Activated CD4-positive, alpha-beta T cell treated with anti-CD3 and anti-CD28 coated beads, Interleukin-2, amount 50 U/mL, for 4 hours (primary cell): Measurements from ENCODE around the gene SAYSD1.
"Not testable (repeated sequence)": the region's sequence is repeated elsewhere in the genome, so short reads cannot be mapped to it uniquely, and the experiment has no call there.

Experiments used
- DNase-seq, 2 experiments: peaks; one replicate each; pipeline ENCODE4 v3.0.0-alpha.2; 2020

Gene SAYSD1, protein sequence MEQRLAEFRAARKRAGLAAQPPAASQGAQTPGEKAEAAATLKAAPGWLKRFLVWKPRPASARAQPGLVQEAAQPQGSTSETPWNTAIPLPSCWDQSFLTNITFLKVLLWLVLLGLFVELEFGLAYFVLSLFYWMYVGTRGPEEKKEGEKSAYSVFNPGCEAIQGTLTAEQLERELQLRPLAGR

DNA sequence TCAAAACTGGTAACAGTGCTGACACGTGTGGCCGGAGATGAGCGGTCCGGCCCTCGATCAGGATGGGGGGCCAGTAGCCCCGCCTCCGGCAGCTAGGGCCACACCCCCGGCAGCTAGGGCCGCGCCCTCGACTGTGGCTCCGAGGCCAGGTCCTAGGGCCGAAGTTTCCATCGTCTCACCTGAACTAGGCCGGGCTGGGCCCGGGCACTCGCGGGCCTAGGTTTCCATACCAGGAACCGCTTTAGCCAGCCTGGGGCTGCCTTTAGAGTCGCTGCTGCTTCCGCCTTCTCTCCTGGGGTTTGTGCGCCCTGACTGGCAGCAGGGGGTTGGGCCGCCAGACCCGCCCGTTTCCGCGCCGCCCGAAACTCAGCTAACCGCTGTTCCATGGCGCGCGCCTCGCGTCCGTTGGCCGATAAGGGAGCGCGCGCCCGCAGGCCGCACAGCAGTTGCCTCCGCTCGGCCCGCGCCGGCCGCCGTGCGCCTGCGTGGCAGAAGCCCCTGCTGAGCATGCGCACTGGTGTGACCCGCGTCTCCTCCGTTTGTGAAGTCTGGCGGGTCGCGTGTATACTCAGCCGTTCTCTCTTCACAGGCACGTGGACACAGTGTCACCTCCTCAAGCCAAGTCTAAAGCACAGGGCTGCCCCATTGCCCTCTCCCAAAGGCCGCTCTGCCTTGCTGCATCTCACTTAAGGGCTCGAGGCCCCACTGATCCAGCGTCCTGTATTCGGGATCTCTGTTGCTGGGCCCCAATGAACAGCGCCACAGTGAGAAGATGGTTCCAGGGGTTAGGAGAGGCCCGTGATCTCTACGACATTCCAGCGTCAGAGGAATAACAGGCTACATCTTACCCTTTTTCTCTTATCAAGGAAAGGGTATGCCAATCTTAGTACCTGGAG lies at the start of gene SAYSD1:
TSS of gene SAYSD1 (minus strand) at position 483 of the 896 bp plus-strand sequence. CDS start at position 386, 97 bp downstream.
- peak; percentile 85 to 90 for DNase-seq

DNA sequence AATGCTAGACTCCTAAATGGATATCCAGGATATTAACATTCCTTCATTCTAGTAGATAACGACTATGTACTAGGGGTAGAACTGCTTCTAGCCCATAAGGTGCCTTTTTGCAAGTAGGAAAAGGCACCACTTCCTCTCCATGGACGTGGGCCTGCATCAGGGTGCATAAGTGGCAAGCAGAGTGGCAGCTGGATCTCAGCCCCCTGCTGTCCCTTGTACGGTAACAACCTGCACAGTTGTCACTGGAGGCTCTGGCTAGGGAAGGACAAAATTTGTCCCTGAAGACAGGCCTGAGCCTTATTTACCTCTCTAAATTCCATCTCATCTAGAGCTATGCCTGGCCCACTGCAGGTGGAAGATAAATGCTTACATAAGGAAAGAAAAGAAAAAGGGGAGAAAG lies 42.5 kb upstream of the SAYSD1 start:
- DNase-seq, result no peak

DNA sequence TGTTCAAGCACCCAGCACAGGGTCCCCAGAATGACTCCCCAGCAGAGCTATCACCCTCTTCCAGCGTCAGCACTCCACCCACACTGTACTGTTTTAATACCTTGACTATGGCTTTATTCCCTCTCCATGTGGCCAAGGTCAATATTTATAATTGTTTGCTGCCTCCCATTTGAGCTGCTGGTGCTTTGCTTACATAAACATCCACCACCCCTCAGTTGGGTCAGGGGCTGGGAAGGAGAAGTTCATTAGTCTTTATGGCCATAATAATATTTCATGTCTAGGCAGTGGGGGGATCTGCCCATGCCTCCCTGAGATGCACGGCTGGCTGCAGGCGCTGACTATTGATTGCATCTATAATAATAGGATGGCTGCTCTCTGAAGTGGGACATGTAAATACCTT lies 41.8 kb upstream of the SAYSD1 start:
- DNase-seq, result no peak

DNA sequence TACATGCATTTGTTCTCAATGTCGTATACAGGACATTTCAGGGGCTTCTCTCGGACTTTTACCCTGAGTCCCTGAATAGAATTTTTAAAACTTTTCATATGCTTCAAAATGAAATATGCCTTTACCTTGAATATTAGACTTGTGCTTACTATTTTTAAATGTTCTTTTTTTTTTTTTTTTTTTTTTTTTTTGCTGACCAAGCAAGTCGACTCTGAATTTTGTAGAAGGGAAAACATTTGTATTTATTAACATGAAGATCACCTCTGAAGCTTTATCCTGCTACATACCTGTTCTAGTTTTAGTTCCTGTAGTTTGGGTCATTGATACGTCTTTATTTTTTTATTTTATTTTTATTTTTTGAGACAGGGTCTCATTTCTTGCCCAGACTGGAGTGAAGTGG lies 39.7 kb upstream of the SAYSD1 start:
- DNase-seq, result no peak

DNA sequence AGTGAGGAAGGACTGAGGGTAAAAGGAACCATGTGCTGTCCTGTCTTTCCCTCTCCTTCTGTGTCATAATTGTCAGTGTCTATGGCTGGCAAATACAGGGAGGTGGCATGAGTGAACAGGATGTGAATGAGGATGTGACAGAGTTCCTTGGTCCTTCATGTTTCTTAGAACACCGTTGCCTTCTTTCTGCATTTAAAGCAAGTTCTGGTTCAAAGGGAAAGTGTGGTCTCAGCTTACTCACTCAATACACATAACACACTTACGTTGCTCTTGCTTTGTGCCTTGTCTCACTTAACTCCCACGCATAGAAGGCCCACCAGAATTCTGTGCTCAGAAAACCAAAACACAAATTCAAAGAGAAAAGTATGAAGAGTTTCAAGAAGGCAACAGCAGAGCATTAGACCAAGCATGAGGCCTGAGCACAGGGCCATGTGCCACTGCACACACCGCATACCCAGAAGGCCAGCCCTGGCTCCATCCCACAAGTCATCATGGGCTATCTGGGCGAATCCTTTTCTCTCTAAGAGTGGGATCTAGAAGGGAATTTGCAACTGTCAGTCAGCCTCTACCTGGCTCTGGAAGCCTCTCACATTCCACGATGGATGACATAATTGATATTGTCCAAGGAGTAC lies 38.9 kb upstream of the SAYSD1 start:
- no peak for DNase-seq

DNA sequence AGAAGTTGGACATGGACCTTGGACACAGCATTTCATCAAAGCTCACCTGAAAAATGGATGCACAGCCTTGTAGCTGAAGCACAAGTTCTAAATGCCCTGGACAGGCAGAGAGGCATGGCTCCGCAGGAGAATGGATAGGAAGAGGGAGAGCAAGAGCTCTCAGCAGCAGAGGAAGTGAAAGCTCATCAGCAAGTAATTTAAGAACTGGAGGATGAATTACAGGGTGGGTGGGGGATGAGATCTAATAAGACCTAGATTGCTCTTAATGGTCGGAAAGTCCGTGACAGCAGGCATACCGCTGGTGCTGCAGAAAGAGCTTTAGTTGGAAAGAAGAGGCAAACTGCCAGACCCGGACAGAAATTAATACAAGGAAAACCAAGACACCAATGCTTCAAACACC lies 37.3 kb upstream of the SAYSD1 start:
- no peak for DNase-seq

DNA sequence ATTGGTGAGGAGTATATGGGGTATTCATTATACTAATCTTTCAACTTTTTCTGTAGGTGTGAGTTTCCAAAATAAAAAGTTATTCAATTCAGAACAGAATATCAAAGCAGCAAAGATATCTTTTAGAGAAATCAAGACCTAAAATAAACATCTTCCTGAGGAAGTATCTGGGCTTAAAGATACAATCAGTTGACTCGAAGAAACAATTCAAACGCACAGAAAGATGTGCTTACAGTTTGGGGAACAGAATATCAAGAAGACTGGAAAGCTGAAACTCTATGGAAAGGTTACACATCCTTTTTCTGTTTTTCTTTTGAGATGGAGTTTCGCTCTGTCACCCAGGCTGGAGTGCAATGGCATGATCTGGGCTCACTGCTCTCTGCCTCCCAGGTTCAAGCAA lies 36.2 kb upstream of the SAYSD1 start:
- DNase-seq, result no peak

DNA sequence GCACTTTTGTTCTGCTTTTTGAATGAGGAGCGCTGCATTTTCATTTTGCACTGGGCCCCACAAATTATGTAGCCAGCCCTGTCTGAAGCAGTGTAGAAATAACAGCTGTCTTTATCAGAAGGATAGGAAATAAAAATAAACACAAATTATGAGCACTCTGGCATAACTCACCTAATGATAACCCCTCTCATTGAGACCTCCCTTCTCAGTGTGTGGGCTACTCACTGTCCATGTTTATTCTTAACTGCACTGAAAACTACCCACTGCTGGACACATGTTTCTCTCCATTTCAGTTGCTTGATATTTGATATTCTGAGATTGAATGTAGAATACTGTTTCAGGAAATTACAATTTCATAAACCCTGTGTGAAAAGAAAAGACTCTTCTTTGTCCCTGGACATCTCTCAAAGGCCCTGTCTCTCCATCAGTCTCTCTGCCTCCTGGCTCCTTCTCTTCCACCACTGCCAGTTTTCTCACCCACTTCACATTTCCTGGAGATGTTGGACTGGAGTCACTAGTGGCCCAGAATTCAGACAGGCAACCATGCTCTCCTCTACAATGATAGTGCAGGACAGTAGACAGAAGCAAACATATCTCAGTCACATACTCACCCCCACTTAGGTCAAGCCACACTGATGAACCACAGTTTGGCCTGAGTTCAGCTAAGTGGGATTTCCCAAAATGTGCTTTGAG lies 29.6 kb upstream of the SAYSD1 start:
- DNase-seq, result no peak

DNA sequence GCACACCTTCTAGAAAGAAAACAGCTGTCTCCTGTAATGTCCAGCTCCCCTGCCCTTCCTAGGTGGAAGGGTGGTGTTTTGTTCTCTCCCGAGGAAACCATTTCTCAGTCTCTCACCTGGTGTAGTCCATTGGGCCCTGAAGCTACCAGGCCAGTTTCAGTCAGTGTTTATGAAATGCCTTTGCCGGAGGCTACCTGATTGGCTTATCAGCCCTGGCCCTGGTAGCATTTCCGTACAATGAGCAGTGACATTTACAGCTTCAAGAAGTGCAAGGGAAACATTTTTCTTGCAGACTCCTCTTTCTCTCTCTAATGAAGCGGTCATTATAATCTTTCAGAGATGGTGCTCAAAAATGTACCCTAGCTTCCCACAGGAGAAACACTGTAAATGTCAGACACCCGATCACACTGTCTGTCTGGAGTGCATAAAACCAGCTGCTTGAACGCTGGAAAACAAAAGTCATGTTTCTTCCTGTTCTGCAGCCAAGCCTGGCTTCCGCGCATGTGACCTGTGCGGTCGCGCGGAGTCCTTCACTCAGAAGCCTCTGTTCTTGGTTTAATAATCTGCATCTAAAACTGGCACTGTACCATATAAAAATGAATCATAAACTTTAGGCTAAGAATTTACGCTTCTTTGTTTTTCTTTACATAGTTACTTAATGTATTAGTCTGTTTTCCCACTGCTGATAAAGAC lies 28.4 kb upstream of the SAYSD1 start:
- DNase-seq, result peak; percentile 18 to 44

DNA sequence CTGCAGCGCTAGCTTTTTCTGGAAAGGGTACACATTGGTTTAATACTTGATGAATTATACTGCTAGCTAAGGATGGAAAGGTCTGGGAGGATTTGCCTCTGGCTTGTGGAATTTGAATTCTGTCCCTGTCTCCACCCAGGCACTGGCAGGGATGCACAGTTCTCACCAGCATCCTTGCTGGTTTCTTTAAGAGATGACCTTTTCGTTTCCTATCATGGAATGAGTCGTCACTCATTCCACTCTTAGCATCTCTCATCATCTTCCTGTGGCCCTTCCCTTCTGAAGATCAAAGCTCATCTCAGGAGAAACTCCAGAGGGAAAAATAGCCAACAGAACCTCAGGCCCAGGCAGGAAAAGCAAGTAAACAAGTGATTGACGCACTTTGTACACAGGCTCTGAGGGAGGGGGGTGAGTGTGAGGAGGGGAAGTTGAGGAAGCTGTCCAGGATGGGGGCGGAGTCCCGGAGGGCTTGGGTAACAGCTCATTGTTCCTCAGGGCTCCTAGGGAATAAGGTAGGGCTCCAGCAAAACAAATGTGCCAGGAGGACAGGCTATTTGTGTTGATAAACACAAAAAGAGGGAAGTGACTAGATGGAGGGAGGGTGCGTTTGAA lies 25.7 kb upstream of the SAYSD1 start:
- no peak for DNase-seq

DNA sequence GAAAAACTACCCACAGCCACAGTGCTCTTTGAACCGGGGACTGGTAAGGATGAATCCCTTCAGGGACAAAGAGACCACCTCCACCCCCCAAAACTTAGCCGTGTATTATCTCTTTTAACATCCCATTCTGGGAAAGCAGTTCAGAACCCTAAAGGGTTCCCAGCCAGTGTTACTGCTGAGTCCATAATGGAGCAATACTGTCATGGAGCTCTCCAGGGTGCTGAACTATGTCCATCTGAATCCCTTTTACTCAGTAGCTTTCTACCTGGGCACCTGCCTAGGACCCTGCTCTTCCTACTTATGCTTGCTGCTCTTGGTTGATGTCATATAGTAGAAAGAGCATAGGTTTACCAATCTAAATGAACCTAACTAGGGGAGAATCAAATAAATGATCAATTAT lies 22.3 kb upstream of the SAYSD1 start:
- DNase-seq, result no peak

DNA sequence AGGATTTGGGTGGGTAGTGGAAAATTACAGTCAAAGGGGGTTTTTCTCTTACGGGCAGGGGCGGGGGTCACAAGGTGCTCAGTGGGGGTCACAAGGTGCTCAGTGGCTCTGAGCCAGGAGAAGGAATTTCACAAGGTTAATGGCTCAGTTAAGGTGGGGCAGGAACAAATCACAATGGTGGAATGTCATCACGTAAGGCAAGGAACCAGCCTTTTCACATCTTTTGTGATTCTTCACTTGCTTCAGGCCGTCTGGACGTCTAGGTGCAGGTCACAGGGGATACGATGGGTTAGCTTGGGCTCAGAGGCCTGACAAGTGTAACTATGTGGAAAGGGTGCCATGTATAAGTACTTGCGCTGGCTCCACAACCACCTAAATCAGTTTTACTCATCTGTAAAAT lies 21.2 kb upstream of the SAYSD1 start:
- not testable (repeated sequence) for DNase-seq

DNA sequence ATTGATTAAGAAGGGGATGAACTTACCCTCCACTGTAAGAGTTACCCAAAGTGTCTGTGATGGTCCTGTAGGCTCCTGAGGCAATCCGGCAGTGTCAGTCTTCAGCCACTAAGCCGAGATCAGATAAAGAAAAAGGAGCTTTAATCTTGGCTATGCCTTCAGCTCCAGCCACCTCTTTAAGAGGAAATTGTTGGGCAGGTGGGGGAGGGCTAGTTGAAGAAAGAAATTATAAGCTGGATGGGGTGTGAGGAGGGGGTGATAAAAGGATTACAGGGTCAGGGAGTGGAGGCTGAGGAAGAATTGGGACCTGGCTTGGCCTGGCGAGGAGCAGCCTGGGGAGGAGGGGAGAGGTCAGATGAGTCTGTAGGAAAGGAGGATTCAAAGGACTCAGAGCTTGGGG lies 19.8 kb upstream of the SAYSD1 start:
- not testable (repeated sequence) for DNase-seq

DNA sequence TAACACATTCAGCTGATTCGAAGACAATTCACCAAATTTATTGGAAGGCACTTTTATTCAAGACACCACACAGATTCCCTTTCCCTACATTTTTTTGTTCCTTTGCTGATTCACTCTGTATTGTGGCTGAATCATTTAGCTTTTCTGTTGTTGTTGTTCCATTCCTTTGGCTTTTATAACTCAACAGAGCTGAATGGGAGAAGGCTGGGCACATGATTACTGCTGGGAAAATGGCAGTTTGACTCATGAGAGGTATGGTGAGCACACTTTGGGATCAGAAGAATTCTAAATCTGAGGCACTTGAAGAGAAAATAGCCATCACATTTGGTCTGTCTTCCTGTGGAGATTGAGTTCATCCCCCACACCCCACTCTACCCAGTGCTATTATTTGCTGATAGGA lies 15.7 kb upstream of the SAYSD1 start:
- DNase-seq, result no peak

DNA sequence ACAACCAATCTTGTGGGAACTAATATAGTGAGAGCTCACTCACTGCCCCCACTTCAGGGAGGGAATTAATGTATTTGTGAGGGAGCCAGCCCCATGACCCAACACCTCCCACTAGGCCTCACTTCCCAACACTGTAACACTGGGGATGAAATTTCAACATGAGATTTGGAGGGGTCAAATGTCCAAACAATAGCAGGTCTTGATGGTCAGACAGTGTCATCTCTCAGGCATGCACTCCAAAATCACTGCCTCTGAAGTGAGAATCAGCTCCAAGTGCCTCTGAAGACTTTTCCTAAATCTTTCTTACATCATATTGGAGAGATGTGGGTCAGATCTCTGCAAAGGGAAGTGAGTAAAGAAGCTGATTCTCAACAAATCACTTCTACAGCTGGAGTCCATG lies 13.8 kb upstream of the SAYSD1 start:
- DNase-seq, result no peak

DNA sequence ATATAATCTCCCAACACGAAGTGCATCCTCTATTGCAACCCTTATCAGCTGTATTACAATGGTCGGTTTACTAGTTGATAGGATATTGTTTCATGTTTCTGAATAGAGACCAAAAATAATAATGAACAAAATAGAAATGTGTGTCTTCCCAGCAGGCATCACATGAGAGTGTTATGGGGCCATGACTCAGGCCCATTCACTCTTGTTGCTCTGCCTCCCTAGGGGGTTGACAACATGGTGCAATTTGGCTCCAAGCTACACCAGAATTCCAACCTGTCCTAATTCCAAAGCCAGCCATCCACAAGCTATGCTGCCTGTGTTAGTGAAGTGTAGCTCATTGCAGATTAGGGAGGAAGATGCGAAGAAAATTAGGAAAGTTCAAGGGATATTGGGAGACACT lies 13.1 kb upstream of the SAYSD1 start:
- DNase-seq, result no peak

DNA sequence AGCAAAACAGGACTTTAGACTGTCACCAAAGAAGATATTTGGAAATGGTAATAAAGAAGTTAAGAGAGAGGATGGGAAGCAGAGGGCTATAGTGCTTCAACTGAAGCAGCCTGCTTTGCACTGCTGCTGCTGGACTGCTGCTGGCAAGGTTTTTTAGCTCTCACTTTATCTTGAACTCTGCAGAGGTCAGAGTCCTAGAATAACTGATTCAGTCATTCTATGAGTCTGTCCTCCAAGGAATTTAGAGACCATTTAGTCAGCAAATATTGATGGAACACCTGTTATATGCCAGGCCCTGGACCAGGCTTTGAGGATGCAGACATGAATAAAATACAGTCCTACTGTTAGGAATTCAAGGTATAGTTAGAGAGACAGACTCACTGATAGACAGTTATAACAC lies 9.1 kb upstream of the SAYSD1 start:
- no peak for DNase-seq

DNA sequence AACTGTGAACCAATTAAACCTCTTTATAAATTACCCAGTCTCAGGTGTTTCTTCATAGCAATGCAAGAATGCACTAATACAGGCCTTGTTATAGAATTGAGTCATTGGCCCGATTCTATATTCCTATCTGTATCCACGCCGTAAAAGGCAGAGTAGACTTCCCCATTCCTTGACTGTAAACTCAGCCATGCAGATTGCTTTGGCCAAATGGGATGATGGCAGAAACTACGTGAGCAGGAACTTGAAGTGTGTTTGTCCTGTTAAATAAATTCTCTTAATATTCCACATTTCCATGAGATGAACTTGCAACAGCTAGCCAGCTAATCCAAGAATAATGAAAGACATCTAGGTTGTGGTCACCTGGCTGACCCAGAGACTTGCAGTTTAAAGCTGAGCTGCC lies 3.9 kb upstream of the SAYSD1 start:
- DNase-seq, result no peak

DNA sequence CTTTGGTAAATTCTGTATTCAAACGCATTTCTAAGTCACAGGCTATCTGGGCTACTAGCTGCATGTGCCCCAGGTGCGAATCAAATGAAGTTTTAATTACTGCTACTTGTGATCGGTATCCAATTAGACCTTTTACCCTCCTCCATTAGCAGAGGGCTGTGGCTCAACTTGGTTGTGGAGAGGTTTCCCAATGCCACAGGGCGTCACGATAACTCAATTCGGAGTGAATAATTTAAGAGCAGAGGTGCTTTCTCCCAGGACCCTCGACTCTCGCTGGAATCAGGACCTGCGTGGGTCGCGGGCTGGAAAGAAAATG lies 640 bp downstream of the SAYSD1 start:
- DNase-seq, result no peak

DNA sequence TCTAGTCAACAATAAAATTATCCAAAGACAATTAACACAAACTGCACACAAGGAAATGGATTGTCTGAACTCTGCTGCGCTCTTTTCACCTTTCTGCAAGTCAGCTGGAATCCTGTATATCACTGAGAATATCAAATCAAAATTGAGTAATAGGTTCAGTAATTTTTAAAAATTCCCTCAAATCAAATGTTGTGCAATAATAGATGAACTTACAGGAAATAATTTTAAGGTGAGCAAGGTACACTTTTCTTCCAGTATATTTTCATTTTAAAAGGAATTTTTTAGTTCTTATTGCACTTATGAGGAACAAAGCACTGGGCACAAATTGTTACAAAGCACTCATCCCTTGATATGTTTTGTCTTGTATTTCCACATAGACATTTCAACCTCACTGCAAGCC lies 1.2 kb downstream of the SAYSD1 start:
- no peak for DNase-seq

DNA sequence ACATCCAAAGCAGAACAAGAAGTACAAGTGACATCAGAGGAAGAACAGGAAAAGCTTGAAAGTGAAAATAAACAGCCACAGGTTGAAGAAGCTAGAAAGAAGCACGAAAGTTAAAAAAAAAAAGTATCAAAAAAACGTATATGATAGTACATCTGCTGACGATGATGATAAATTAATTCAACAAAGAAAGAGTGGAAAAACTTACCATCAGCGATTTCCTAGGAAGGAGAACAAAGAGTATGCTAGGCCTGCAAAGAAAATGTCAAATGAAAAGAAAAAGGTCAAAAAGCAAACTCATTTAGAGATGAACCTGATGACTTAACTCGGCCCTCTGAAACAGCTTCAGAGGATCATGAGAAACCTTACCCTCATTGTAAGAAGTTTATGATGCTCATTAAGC lies 3.7 kb downstream of the SAYSD1 start:
- no peak for DNase-seq

DNA sequence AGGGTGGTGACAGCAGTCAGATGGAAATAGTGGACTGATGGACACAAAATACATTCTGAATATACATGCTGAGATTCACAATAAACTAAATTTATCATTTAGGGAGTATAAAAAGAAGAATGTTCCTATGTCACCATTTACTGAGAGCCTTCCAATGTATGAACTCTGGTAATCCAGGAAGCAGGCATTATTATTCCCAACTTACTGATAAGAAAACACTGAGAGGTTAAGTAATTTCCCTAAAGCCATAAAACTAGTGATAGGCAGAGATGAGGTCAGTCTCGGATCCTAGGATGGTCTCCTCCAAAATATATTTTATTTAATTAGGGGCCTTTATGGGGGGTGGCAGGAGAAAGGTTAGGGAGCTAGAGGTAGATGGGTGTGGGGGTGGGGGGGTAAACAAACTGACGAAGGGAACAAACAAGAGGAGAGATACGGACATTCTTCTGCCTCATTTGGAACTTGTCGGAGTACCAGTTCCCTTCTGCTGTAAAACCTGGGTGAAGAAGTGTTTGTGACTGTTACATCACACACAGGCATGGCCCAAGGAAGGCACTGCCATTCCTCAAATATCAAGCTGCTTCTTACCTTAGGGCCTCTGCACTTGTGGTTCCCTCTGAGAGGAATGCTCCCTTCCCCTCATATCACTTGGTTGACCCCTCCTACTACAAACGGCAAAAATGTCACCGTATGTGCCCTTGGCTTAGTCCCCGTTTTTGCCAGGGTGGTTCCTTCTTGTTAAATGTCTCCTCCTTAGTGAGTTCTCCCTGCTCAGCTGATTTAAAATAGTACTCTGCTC lies 6.7 kb downstream of the SAYSD1 start:
- no peak for DNase-seq
